Measurements from ENCODE around the gene AP1M1.
A peak's percentile ranks its signal among the peaks of the same experiment; 100 is the strongest.

AP1M1 gene

DNA sequence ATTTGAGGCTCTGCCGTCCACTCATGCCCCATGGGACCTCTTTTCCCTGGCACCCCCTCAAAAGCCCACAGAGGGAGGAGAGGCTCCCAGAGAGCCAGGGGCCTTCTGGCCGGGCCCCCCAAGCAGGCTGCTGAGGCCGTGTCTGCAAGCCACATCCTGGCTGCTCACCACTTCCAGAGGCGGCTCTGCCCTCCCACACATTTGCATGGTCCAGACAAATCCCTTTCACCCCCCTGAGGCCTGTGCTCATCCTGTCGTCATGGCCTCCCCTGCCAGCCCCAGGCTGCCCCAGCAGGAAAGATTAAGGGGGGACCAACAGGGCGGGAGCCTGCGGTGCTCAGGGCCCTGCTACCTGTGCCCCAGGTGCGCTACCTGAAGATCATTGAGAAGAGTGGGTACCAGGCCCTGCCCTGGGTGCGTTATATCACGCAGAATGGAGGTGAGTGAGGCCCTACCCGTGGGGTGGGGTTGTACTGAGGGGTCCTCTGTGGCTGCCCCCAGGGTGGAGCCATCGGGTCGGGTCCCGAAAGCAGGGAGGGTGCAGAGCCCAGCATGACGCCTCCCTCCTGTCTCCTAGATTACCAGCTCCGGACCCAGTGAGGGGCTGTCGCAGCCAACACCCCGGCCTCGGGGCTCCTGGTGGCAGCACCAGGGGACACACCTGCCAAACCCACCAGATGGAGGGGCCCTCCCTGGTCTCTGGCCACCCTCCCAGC lies 36.3 kb downstream of the AP1M1 start:
- DNase-seq, result no peak

DNA sequence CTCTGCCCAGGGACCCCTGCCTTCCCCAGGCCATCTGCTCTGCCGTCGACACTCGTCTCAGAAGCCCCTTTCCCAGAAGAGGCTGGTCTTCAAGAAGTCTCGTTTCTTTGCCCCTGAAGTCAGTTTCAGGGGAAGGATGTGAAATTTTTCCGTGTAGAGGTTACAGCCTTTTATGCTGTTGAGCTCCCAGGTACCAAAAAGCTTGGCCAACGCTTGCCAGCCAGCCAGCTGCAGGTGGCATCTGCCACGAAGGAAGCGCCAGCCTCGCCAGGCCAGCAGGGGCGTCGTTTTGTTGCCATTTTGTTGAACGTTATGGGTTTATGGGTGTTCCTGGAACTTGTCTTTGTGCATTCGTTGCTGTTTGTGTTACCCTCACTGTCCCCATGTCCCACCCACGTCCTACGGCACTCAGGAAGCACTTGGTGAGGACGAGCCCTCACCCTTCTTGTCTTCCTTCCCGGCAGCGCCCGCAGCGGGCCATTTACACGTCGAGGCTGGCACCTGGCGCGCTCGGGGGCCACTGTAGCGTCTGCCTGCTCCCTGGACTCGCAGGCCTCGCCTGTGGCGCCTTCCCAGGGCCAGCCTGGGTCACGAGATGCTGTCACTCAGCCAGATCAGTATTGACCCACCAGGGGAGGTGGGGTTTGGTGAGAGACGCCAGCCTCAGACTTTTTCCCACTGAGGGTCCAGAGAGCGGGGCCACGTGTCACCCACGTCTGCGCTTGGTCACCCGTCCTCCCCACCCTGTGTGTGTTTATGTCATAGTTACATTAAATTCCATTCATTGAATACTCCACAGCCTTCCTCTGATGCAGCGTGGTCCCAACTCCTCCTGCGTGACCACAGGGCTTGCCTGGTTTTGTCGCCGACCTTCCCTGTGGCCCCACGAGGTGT lies 37.1 kb downstream of the AP1M1 start:
- DNase-seq, result no peak

DNA sequence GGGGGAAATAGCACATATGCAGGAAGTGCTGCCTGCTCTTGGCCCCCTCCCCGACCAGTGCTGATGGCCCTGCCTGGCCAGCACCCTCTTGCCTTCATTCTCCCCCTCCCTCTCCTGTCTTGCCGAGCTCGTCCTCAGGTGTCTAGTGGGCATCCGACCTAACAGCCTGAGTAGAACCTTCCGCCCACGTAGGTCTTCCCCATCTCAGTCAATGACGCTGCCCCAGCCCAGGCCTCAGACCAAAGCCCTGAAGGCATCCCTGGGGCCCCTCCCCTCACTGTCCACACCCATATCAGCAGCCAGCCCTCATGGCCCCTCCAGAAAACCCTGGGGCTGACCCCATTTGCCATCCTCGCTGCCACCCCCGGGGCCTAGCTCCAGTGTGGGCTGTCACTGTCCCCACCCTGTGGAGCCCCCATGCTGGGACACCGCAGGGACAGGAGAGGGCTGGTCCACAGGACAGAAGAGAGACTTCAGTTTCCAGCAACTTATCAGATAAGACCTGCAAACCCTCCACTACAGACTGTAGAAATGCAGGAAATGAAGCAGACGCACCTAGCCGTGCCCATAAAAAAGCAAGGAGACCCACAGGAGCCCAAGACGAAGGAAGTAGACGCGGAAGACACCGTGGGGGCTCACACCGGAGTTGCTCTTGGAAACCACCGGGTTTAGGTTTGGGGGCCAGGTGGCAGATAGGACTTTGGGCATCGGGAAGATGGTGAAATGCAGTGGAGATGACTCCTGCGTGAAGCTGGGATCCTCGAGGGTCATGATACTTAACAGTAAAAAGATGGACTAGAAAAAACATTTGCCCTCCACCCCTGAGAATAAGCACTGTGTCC lies 38.3 kb downstream of the AP1M1 start:
- no peak for DNase-seq

DNA sequence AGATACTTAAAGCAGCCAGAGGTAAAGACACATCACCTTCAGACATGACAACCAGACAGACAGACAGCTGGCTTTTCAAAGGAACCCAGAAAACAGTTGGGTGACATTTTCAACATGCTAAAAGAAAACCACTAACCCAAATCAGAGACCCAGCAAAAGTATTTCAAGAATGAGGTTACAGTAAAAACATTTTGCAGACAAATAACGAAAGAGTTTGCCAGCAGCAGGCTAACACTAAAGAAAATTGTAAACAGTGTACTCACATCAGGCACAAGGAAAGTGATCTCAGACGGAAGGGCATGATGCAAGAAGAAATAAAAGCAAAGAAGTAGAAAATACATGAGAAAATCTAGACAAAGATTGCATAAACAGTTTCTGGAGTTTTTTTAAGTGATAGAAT lies 46.4 kb downstream of the AP1M1 start:
- DNase-seq, result no peak

DNA sequence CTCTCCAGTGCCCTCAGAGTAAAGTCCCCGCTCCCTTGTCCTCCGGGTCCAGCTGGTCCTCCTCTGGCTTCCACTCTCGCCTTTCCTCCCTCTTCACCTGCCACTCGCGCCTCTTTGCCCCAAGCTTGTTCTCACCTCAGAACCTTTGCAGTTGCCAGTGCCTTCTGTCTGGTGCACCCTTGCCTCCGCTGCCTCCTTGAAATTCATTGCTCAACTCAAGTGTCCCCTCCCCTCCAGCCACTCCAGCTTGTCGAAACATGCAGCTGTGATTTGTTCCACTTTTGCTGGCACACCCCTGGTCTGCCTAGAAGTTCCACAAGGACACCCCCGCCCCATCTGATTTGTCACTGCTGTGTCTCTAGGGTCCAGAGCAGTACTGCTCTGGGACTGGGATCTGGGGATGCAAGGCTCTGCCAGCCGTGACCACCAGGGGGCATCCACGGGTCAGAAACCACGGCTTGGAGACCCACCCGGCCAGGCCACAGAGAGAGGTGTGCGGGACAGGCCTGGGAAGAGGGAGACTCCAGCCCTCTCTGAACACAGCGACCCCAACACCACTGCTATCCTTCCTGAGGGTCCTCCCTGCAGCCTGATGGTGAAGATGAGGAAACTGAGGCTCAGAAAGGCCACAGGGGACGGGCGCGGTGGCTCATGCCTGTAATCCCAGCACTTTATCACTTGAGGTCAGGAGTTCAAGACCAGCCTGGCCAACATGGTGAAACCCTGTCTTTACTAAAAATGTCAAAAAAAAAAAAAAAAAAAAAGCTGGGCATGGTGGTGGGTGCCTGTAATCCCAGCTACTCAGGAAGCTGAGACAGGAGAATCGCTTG lies 49.9 kb downstream of the AP1M1 start:
- peak; percentile 85 for DNase-seq

DNA sequence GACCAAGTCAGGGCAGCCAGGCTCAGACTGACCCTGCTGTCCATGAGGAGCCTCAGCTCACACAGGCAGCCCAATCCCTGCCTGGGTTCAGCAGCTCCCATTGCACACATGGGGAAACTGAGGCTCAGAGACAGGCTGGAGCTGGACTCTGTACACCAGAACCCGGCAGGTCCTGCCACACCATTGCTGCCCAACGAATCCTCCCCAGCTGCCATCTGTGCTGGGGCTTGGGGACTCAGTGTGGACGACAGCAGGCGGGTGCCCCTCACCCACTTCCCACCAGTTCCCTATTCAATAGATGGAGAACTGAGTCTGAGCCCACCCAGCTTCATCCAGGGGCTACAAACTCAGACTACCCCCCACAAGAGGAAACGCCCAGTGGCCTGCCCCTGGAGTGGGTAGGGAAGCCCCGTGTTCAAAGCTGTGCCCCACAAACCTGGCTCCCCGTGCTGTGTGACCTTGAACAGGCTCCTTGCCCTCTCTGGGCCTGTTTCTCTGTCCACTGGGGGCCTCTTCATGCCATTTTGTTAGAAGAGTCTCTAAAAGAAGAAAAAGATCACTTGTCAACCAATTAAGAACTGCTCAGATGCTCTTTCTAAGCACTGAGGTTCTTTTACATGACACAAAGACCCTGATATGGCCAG lies 50.8 kb downstream of the AP1M1 start:
- DNase-seq, result no peak

DNA sequence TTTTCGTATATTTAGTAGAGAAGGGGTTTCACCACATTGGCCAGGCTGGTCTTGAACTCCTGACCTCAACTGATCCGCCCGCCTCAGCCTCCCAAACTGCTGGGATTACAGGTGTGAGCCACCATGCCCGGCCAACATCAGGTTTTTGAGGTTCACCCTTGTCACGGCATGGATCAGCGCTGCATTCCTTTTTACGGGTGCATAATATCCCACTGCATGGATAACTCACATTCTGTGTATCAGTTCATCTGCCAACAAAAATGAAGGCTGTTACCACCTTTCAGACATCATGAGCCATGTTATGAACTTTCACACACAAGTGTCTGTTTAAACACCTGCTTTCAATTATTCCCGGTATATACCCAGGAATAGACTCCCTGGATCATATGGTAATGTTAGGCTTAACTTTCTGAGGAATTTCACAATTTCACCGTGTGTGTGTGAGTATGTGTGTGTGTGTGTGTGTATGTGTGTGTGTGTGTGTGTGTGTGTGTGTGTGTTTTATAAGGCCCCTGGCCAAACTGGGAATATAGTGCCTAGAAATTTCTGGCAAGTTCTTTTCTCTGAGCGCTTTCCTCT lies 52.2 kb downstream of the AP1M1 start:
- DNase-seq, result no peak

DNA sequence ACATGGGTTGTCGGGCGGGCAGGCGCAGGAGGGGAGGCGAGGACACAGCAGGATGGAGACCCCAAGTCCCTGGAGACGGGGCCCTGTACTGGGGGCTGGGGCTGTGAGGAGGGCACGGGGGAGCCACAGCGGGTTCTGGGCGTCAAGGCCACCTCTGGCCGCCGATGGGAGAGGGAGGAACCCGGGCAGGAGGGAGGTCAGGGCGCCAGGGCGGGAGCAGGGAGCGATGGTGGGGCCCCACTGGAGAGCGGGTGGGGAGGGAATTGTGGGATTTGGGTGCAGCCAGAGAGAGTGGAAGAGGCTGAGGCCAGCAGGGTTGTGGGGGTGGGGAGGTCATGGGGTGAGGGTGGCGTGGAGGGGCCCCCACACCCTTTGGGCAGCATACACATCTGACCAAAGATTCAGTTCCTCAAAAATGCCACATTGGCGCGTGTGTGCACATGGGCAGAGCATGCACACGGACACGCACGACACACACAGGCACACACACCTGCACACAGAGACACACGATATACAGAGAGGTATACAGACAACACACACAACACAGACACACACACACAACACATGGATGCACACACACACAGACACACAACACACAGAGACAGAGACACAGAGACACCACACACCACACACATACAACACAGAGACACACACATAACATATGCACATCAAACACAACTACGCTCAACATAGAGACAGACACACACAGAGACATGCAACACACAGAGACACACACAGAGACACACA lies 54.9 kb downstream of the AP1M1 start:
- peak; percentile 69 for DNase-seq

DNA sequence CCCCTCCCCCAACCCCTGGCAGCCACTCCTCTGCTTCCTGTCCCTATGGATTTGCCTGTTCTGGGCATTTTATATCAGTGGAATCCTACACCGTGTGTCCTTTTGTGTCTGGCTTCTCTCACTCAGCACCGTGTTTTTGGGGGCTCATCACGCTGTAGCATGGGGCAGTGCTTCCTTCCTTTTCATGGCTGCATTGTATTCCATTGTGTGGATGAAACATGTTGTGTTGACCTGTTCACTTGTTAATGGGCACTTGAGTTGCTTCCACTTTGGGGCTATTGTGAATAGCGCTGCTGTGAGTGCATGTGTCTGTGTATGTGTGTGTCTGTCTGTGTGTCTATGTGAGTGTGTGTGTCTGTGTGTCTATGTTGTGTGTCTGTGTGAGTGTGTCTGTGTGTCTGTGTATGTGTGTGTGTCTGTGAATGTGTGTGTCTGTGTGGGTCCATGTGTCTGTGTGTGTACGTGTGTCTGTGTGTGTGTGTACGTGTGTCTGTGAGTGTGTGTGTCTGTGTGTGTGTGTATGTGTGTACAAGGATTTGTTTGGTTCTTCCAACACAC lies 57.2 kb downstream of the AP1M1 start:
- no peak for DNase-seq

DNA sequence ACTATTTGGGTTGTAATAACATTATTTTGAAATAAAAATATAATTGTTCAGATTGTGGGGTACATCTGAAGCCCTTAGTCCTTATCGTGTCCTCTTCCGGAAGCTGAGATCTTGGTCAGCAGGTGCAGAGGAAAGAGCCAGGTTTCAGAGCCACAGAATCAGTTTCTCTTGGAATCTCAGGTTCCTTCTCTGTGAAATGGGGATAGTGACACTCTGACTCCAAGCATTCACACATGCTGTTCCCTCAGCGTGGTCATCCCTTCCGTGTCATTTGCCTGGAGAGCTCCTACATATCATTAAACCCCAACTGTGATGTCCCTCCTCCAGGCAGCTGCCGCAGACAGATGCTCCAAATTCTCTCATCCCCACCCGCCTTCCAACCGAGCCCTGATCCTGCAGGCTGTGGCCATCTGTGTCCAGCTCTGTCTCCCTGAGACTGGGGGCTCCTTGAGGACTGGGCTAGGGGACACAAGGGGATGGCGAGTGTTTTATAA lies 59.8 kb downstream of the AP1M1 start:
- DNase-seq, result no peak

DNA sequence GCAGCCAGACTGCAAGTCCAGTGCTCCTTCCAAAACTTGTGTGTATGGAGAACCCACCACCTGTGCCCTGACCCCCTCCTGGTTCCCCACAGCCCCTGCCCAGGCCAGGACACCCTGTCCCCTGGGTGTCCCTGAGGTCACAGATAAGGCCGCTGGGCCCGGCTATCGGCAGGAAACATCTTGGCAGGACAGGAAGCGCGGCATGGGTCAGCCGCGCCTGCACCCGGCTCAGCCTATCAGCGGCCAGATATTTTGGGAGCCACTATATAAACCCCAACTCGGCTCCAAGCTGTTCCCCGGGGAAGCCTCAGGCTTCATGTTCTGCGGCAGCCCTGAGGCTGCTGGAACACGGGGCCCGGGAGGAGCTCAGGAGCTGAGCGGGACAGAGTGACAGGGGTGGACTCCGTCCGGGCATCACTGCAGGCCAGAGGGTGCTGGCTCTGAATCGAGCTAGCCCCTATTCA lies 60.8 kb downstream of the AP1M1 start:
- DNase-seq, result peak; percentile 73

DNA sequence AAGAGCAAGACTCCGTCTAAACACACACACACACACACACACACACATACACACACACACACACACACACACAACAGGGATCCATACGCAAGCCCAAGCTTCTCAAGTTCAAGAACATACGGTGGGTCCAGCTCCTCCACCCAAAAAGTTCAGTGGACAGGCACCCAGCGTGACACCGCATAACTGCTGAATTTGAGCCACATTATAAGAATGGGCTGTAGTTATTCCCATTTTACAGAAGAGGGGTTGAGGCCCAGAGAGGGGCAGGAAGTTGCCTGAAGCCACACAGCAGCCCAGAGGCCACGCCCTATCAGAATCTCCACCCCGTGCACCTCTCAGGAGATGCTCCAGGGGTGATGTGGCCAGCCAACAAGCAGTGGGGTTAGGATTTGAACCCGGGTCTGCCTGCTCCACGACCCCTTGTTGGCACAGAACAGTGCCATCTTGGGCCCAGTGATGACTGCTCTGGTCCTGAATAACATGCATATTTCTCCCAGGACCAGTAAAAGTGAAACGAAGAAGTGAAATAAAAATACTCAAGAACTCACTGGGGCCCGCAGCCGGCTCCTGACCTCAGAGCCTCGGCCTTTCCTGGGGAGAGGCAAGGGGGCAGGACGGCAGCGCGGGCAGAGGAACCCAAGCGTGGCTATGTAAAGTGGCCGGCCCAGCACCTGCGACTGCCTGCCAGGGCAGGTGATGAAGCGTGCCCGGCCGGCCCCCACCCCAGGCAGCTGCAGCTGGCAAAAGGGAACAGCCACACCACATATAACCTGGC lies 61.9 kb downstream of the AP1M1 start:
- DNase-seq, result peak; percentile 84

DNA sequence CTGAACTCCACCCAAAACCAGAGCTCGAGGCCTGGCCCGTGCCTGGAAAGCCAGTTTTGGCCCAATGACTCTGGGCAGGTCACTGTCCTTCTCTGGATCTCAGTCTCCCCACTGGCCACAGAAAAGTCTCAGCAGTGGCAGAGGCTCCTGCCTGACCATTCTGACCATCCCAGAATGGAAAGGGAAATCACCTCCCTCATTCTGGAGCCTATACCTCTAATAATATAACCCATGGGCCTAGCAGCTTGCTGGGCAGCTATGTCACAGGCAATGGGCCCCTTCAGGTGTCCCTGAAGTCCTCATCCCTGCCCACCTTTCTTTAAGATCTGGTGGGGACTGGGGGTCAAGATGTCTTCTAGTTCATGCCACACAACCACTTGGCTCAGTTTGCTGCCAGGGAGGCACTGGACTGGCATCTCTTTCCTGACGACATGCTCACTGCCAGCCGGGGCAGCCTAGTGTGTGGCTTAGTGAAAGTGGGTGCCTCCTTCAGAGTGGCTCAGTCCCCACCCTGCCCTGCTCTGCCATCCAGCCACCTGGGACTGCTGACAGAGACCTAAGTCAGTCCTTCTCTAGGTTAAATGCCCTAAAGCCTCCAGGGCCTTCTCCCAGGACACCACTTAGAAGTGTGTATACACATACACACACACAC lies 62.6 kb downstream of the AP1M1 start:
- DNase-seq, result no peak

DNA sequence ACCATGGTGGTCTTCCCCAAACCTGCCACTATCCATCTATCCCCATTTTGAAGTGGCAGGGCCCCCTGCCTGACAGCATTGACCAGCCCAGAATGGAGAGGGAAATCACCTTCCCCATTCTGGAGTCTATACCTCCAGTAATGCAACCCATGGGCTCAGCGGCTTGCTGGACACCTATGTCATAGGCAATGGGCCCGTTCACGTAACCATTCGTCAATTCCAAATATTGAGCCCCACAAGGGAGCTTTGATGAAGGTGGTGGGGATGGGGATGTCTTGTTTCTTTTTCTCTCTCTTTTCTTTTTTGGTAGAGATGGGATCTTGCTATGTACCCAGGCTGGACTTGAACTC lies 63.1 kb downstream of the AP1M1 start:
- DNase-seq, result no peak

DNA sequence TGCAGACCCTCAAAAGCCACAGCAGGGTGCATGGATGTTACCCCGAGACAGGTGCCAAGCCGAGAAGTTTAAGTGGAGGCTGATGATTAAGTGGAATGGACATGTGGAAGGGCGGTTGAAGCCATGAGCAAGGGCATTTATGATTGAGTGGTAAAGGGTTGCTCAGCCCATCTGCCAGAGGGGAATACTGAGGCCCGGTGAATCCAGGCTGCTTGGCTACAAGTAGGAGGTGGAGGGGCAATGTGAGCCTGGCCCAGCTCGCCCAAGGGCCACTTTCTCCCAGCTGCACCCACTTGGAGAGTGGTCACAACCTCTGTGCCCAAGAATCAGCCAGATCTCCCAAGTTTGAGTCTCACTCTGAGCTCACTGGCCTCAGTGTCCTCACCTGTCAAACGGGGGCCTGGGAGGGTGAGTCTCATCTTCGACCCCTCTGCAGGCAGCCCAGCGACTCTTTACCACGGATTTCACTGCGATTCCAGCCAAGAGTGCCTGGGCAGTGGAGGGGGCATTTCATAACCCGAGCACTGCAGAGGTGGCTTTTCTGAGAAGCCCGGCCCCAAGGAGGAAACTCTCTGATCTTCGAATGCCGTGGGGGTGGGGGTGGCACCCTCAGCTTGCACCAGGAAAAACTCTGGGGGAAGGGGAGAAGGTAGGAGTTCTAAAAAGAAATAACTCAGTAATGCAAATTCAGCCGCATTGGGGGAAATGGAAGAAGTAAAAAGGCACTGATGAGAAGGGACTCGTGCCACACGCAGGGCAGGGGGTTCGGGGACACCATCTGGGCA lies 64.1 kb downstream of the AP1M1 start:
- DNase-seq, result no peak

DNA sequence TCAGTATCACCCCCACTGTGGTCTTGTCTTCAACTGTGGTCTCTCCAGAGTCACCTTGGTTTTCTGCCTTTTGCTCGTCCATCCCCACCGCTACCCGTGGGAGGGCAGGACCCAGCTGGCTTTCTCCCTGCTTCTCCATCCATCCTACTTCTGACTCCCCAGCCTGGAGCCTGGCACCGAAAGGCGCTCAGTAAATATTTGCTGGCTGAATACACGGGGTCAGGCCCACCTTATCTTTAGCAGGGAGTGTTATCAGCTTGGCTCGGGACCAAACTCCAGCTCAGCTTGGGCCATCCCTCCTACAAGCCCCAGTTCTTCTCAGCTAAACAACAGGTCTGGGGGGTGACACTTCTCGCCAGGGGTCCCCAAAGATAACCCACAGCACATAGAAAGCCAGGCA lies 64.9 kb downstream of the AP1M1 start:
- no peak for DNase-seq

DNA sequence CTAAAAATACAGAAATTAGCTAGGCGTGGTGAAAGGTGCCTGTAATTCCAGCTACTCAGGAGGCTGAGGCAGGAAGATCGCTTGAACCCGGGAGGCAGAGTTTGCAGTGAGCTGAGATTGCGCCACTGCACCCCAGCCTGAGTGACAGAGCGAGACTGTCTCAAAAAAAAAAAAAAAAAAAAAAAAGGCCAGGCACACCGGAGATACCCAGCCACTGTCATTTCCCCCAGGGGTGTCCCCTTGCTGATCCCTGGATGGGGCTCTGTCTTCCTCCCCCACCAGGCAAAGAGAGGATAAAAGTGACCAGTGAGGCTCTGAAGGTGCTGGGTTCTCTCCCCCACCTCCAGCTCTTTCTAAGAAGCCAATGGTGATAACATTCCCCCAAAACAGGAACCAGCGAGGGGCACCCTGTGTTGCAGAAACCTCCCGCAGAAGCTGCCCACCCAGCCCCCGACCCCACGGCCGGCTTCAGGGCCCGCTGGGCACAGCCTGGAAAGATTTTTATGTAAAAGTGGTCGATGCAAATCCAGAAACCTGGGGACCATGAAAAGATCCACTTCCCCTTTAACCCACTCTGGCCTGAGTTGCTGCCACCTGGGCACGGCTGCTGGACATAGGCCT lies 65.5 kb downstream of the AP1M1 start:
- DNase-seq, result peak; percentile 42

DNA sequence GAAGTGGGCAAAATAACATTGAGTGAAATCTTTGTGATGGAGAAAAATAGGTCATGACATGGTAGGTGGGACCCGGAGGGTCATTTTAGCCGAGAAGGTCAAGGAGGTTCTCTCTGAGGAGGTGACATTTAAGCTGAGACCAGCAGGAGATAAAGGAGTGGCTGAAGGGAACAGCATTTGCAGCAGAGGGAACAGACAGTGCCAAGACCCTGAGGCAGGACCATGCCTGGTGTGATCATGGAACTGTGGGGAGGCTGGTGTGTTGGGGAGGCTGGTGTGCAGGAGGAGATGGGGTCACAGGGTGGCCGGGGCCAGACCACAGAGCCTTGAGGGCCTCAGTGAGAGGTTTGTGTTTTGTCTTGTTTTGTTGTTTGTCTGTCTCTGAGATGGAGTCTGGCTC lies 67.5 kb downstream of the AP1M1 start:
- DNase-seq, result no peak

Measured in CD4-positive, alpha-beta T cell treated with Interleukin-15 for 1 hour (primary cell).